Stimulated activated CD8-positive, alpha-beta memory T cell treated with anti-CD3 and anti-CD28 coated beads, Interleukin-7, amount 100 ng/mL, for 48 hours (primary cell): ENCODE measurements around the gene GALNS.
A peak's percentile ranks its signal among the peaks of the same experiment; 100 is the strongest.
"Not testable (repeated sequence)": the region's sequence is repeated elsewhere in the genome, so short reads cannot be mapped to it uniquely, and the experiment has no call there.

Experiments used
- DNase-seq, 2 donors: peaks; one replicate each; pipeline ENCODE4 v3.0.0-alpha.2; 2020; ENCODE audit warnings: low read depth in 1 of 2; ENCODE audit errors: extremely low read depth in 1 of 2

GALNS gene

DNA sequence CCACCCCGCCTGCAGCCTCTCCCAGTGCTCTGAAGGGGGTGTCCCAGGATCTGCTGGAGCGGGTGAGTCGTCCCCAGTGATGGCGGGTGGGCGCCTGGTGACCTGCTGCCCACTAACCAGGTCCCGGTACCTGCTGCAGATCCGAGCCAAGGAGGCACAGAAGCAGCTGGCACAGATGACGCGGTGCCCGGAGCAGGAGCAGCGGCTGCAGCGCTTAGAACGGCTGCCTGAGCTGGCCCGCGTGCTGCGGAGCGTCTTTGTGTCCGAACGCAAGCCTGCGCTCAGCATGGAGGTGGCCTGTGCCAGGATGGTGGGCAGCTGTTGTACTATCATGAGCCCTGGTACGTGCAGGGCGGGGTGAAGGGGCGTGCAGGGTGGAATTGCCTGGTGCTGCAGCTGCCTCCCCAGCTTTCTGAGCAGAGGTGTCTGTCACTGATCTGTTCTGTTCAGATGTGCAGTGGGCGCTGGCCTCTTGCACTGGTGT, 49.6 kb downstream of the GALNS start:
- DNase-seq = no peak

DNA sequence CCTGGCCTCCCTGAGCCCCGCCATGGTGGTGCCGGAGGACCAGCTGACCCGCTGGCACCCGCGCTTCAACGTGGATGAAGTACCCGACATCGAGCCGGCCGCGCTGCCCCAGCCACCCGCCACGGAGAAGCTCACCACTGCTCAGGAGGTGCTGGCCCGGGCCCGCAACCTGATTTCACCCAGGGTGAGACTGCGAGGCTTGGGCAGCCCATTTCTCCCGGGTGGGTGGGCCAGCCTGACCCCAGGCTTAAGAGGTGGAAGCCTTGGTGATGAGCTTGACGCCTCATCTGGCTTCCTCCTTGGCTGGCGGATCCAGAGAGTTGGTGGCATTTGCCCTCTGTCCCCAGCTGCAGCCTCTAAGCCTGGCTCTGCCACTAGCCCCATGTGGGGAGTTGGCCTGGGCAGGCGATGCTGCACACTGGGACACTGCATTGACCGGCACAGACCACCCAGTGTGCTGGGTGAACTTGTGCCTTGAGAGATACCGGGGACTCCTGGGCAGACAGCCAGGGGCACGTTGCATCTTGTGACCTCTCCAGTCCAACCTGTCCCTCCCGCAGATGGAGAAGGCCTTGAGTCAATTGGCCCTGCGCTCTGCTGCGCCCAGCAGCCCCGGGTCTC, 50.1 kb downstream of the GALNS start:
- DNase-seq = no peak

DNA sequence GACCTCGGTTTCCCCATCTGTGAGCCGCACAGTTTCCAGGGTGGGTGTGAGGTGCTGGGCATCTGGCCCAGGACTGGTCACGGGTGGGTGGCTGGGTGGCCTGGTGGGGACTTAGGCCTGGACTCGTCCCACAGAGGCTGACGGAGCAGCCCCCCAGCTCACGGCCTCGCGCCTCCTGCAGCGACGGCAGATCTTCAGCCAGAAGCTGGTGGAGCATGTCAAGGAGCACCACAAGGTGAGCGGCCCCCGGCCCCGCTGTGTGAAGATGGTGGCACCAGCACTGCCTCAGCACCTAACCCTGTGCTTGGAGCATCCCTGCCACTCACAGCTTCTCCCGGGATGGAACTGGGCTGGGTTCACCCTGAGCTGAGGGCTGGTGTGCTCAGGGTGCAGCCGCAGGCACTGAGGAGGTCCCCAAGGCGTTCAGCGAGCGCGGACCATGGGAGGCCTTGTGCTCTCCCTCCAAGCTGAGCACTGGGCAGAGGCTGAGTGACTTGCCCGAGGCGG, 50.8 kb downstream of the GALNS start:
- DNase-seq = no peak

DNA sequence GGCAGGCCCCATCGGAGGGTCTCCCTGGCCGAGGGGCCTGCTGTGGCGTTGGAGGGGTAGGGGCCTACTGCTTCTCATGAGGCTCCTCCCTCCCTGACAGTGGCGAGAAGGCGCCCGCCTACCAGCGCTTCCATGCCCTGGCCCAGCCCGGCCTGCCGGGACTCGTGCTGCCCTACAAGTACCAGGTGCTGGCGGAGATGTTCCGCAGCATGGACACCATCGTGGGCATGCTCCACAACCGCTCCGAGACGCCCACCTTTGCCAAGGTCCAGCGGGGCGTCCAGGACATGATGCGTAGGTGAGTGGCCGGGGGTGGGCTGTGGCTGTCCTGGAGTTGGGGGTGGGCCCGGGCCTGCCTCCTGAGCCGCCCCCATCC, 51.4 kb downstream of the GALNS start:
- no peak for DNase-seq

DNA sequence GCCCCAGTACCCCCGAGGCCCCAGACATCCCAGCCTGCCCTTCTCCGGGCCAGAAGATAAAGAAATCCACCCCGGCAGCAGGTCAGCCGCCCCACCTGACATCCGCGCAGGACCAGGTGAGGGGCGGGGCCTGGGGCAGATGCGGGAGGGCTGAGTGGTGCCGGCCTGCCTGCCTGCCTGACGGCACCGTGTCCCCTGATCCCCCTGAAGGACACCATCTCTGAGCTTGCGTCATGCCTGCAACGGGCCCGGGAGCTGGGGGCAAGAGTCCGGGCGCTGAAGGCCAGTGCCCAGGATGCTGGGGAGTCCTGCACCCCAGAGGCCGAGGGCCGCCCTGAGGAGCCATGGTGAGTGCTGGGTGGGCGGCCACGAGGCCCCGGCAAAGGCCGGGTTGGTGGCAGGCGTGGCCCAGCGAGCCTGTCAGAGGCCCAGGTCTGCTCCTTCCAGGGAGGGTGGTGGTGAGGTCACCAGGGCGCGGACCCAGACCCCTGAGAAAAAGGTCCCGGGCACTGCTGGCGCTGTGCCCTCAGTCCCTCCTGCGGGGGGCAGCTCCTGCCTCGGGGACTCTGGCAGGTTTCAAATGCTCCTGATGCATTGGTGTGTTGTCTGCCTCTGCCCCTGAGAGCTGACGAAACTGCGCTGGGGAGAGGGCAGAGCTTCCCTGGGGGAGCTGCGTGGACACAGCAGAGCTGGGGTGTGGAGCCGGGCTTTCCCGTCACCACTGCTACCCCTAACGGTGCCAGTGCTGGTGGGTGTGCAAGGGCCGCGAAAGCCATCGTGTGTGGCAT, 52.0 kb downstream of the GALNS start:
- no peak for DNase-seq

DNA sequence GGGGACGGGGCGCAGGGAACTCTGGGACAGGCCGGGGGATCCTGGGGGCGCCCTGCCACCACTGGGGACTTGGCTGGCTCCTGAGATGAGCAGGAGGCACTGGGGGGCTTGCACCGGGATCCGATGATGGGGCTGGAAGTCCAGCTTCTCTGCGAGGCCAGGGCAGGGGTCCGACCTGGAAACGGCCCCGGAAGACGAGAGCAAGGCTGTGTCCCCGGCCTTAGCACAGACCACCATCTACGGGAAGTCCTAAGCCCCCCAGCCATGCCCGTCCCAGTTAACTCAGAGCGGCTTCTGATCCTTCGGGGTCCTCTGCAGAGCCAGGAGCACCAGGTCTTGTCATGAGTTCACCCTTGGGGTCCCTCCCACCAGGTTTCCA, 52.6 kb downstream of the GALNS start:
- DNase-seq = no peak

DNA sequence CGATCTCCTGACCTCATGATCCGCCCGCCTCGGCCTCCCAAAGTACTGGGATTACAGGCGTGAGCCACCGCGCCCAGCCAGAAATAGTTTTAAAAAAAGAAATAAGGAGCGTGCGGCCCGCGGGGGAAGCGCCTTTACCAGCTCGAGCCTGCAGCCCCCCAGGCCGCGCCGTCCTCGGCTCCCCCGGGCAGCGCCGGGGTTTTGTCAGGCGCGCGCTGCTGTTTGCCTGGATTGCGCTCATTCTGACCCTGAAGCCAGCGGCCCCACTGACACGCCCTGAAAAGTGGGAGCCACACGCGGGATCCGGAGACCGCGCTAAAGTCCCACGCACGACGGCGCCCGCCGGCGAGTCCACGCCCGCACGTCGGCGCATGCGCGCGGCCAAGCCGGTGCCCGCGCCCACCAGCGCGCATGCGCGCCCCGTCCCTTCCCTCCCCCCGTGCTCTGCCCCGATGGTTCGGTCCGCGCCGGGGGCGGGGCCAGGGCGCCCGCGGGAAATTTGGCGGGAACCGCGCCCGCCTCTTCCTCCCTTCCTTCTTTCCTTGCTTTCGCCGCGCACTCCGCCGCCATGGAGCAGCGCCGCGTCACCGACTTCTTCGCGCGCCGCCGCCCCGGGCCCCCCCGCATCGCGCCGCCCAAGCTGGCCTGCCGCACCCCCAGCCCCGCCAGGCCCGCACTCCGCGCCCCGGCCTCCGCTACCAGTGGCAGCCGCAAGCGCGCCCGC, 53.3 kb downstream of the GALNS start, which contains the start of gene CDT1:
Gene CDT1 (plus strand): TSS at position 526 of the 724 bp plus-strand sequence. CDS start 43 bp downstream, at position 569.
- peak; percentile 57 to 78 for DNase-seq

DNA sequence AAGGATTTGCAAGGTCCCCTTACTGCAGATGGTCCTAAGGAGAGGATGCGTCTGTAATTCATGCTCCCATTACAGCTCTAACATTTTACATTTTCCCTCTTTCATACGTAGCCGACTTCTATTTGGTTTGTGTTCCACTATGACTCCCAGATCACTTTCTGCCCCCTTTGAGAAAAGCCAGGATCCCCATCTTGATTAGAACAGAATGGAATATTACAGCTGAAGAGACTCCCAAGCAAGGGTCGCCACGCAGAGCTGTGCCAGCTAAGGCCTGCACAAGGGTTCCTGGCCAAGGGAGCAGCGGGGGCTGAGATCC, 56.5 kb downstream of the GALNS start:
- DNase-seq = no peak

DNA sequence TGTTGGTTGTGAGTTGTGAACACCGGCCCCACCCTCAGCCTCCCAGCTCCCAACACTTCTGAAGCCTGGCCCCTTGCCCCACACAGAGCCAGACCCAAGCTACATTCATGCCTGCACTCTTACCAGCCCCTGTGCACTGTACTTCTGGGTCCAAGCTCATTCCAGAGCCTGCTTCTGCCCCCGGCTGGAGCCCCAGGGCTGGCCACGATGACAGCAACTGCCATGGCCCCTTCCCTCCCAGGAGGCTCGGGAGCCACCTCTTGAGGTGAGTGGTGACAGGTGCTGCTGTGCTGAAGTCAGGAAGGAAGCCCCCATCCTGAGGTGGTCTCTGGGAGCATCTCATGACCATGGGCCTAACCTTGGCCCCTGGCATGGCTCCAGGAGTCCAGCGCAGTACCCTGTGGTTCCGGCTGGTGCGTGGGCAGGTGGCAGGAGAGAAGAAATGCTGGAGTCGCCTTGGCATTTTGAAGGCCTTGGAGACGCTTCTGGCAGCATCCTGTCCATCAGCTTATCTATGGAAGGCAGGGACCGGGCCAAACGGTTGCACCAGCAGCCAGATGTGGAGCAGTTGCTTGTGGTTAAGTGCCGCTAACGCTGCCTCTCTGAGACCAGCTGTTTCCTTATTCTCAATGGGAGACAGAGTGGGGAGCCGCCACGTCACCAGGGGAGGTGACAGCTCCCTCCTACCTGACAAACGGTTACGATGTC, 57.0 kb downstream of the GALNS start:
- no peak for DNase-seq

DNA sequence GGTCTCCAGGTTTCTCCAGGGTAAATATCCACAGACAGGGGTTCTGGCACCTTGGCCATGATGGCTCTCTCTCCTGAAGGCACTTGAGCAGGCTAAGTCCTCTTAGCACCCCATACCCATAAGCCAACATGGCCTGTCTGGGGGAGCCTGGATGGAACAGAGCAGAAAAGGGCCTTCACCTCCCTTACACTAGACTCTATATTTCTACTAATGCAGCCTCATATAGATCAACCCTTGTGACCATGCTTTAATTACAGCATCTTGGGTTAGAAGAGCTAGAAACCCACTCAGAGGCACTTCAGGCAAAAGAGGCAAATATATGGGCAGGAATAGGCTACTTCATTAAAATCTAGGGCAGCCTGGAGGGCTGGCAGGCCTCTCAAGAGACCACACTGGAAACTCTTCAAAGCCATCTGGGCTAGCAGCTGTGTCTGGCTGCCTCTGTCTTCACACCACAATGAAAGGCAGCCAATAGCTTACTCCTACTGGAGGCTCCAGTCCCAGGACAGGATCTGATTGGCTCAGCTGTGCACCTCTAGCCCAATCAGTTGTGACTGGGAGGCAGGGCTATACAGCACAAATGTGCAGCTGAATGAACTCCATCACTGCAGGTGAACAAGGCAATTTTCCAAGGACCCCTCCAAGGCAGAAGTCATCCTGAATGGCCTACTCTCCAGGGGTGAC, 57.8 kb downstream of the GALNS start:
- DNase-seq = no peak

DNA sequence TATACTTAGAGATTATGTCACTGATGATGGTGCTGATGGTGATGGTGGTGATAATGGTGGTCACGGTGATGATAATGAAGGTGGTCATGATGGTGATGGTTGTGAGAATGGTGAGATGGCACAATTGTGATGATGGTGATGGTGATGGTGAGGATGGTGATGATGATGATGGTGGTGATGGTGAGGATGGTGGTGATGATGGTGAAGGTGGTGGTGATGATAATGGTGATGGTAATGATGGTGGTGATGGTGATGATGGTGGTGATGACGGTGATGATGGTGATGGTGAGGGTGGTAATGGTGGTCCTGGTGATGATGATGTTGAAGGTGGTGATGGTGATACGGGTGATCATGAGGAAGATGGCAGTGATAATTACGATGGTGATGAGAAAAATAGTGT, 58.7 kb downstream of the GALNS start:
- no peak for DNase-seq

DNA sequence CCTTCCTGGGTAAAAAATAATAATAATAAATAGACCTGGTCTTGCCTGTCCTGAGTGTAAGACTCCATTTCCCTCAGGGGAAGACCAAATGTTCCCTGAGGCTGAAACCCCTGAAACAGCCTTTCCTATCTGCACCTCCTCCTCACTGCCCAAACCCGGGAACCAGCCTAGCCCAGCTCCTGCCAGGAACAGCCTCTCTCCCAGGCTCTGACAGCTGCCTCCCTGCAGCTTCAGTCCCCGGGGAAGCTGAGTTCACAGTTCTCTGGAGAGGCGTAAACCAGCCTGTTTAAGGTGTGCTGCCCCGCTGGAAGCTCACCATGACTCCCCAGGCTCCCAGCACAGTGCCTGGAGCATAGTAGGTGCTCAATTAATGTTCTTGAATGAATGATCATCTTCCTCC, 60.5 kb downstream of the GALNS start:
- no peak for DNase-seq

DNA sequence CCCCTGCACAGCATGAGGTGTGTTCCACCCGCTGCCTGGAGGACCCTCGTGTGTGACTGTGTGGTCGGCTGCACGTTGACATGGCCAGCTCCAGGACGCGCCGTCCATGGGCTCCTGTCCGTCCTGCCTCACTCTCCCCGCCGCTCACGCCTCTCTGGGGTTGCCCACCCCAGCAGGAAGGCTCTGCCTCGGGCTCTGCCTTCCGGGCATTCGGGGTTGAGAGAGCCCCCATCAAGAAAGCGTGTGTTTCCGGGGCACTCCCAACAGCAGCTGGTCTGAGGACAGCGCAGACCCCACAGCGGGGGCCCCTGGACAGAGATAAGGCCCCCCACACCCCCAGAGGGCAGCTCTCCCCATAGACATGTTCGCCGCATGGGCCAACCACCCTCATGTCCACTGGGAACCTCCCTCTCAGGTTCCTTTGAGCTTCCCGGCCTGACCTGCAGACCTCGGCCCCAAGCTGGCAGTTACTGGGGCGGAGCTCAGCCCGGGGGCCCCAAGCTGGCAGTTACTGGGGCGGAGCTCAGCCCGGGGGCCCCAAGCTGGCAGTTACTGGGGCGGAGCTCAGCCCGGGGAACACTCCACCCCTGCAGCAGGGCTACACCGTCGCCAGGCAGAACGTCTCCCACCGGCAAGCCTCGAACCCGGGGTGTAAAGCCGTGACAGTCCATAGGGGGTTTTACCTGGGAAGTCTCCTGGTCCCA, 63.3 kb downstream of the GALNS start:
- no peak for DNase-seq

DNA sequence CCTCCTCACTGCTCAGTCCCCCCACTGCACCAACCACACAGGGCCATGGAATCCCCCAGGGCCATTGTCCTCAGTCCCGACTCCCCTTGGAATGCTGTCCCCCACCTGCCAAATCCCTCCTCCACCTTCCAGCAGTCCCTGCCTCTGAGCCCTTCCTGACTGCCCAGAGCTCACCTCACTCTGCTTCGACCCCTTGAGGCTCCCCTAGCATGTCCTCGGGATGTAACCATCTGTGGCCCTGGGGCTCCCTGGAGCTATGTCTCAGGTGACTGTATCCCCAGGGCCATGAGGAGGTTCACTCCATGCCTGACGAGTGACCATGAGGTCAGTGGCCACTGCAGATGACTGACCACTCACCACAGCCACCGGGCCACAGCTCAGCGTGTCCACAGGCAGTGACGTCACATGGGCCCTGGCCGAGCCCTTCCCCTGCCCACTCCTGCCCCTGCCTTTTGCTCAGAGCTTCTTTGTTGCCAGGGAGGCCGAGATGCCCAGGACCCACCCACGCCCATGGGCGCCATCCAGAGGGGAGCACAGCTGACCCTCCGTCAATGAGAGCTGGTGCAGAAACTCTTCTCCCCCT, 64.0 kb downstream of the GALNS start:
- DNase-seq = no peak

DNA sequence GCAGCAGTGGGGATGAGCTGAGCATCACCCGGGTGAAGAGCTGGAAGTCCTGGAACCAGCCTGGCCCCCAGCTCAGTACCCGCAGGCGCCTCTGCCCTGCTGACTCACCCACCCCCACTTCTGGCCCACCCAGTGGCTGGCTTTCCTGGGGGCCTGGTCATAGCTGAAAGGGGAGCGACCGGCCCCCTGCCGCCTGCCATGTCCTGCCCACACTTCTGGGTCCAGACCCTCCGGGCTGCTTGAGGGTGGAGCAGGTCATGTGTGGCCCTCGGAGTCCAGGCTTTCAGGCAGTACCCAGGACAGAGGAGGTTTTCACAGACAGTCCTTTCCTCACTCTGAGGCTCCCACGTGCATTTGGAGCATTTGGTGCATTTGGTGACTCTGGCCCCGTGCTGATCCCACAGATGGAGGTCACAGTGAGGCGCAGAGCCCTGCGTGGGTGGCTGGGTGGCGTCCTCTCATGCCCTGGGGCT, 64.6 kb downstream of the GALNS start:
- no peak for DNase-seq

DNA sequence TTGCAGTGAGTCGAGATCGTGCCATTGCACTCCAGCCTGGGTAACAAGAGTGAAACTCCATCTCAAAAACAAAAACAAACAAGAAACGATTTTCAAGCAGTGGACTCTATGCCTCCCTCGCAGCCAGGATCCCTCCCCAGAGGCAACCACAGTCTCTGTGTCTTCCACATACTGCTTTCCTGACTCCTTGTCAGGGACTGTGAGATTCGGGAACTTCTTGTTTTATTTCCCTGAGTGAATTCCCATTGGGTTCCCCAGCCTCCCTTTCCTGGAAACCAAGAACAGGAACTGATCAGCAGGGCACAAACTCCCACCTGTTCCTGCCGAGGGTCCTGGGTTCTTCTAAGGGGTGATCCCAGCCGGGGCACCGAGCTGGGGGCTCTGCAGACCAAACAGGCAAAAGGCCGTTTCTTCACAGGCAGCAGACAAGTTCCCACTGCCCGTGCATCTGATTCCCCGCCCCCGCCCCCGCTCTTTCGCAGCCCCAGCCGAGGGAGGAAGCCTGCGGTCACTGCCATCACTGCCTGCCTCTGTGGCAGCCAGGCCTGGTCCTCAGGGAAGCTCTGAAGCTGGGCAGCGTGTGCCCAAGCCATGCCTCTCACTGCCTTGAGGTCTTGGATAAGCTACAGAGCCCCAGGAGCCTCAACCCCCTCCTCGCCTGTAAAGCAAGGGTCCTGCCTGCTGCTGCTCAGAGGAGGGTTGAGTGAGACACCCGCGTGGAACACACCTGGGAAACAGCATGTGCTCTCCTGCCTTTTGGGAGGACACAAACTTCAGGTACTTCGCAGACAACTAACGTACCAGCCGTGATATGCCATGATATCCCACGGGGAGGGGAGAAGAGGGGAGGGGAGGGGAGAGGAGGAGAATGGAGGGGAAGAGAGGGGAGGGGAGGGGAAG, 66.2 kb downstream of the GALNS start:
- peak in 1 of 2 donors; percentile 63 for DNase-seq

DNA sequence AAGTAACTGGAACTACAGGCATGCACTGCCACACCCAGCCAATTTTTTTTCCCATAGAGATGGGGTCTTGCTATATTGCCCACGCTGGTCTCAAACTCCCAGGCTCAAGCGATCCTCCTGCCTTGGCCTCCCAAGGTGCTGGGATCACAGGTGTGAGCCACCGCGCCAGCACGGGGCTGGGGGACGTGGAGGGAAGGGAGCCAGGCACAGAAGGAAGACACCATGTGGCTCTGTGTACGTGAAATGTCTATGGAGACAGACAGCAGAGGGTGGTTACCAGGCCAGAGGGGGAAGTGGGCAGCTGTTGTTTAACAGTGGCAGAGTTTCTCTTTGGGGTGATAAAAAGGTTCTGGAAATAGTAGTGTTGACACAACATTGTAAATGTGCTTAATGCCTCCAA, 67.2 kb downstream of the GALNS start:
- no peak for DNase-seq

DNA sequence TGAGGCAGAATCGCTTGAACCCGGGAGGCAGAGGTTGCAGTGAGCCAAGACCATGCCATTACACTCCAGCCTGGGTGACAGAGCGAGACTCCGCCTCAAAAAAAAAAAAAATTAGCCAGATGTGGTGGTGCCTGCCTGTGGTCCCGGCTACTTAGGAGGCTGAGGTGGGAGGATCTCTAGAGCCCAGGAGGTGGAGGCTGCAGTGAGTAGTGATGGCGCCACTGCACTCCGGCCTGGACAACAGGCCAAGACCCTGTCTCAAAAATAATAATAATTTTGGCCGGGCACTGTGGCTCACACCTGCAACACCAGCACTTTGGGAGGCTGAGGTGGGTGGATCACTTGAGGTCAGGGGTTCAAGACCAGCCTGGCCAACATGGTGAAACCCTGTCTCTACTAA, 68.0 kb downstream of the GALNS start:
- not testable (repeated sequence) for DNase-seq
